ENCODE results near the gene DPF3. TPM values are rescaled to one million over a fixed set of nuclear protein-coding genes. Genes with fewer than 3 reads are reported as not detected.

Gene DPF3
- total RNA-seq, 1 experiment from 2014 or later: 0.31 TPM

GRCh38 chr14:72745546-72745945 lies 148.4 kb downstream of the DPF3 start:
- peaks cover 16% of the 10 kb centered on the region for H3K36me3 Mint-ChIP-seq
- CTCF ChIA-PET: interaction anchor here (1.3 kb wide), 1 partner anchor 160 kb away, joined by 4 read pairs; no protein-coding TSS in a partner anchor

More at GRCh38 chr14:72745546-72745945, 148.4 kb downstream of the DPF3 start:
- H3K9me3 Mint-ChIP-seq: peaks cover 21% of the 10 kb centered on the region
- no peak for ATAC-seq
- H3K4me1 Mint-ChIP-seq: peaks cover 13% of the 10 kb centered on the region
- H3K27me3 Mint-ChIP-seq (ENCODE audit: low read depth): no peaks in the 10 kb centered on the region; the same call in none of the 2 replicates
- H3K4me3 Mint-ChIP-seq: no peak overlapping the region
- no peak overlapping the region for H3K27ac Mint-ChIP-seq
- DNase-seq (ENCODE audit: low spot score): no peak
- no peak for TF ChIP-seq ZNF512 (CRISPR knock-in tag; IDR thresholded peaks at IDR 0.05; ENCODE audit: borderline replicate concordance)
- TF ChIP-seq PREB (CRISPR knock-in tag; IDR thresholded peaks at IDR 0.05; ENCODE audit: borderline replicate concordance): no peak
- TF ChIP-seq JUN (CRISPR knock-in tag; IDR thresholded peaks at IDR 0.05): no peak
- TF ChIP-seq ZNF281 (CRISPR knock-in tag; IDR thresholded peaks at IDR 0.05): no peak
- no peak for TF ChIP-seq USF2 (CRISPR knock-in tag; IDR thresholded peaks at IDR 0.05)
- no peak for TF ChIP-seq EMX1 (CRISPR knock-in tag; IDR thresholded peaks at IDR 0.05)
- no peak for TF ChIP-seq GTF2I (CRISPR knock-in tag; conservative IDR thresholded peaks at IDR 0.05)
- no peak for TF ChIP-seq ZNF425 (CRISPR knock-in tag; conservative IDR thresholded peaks at IDR 0.05)
- no peak for TF ChIP-seq TEAD4 (CRISPR knock-in tag; IDR thresholded peaks at IDR 0.05)
- TF ChIP-seq ZNF219 (CRISPR knock-in tag; IDR thresholded peaks at IDR 0.05; ENCODE audit: borderline replicate concordance): no peak
- no peak for TF ChIP-seq FOXP1 (CRISPR knock-in tag; IDR thresholded peaks at IDR 0.05; ENCODE audit: borderline replicate concordance)
- no peak for TF ChIP-seq MAX (CRISPR knock-in tag; IDR thresholded peaks at IDR 0.05)
- TF ChIP-seq HMGXB4 (CRISPR knock-in tag; IDR thresholded peaks at IDR 0.05): no peak
- no peak for TF ChIP-seq CBFB (CRISPR knock-in tag; IDR thresholded peaks at IDR 0.05; ENCODE audit: low read depth)
- no peak for TF ChIP-seq MYBL2 (CRISPR knock-in tag; IDR thresholded peaks at IDR 0.05)
- TF ChIP-seq HMGA2 (CRISPR knock-in tag; IDR thresholded peaks at IDR 0.05): no peak
- no peak for TF ChIP-seq CREM (CRISPR knock-in tag; IDR thresholded peaks at IDR 0.05)
- TF ChIP-seq TP53 (CRISPR knock-in tag; IDR thresholded peaks at IDR 0.05): no peak
- TF ChIP-seq FOXK1 (CRISPR knock-in tag; IDR thresholded peaks at IDR 0.05): no peak
- POLR2A ChIA-PET: no interaction called here
